ENCODE measurements around the gene ABCC1. TPM values are rescaled to one million over a fixed set of nuclear protein-coding genes. Genes with fewer than 3 reads are reported as not detected.
A peak's percentile ranks its signal among the peaks of the same experiment; 100 is the strongest.

ABCC1 gene
- polyA plus RNA-seq, 1 of the 3 experiments (the other 2 are of a cell fraction): 23.7 TPM

GRCh38 chr16:15996432-15997109 lies 47.2 kb downstream of the ABCC1 start (continued):
- no peak for TF ChIP-seq MEF2A (IDR thresholded peaks at IDR 0.05; ENCODE audit: borderline replicate concordance, low read depth)
- no peak; the same call in 1 of the 2 replicates for TF ChIP-seq PBX3 (IDR thresholded peaks at IDR 0.05)
- TF ChIP-seq RFX5 (IDR thresholded peaks at IDR 0.05; ENCODE audit: low read length): no peak
- TF ChIP-seq NRF1 (IDR thresholded peaks at IDR 0.05; ENCODE audit: low read depth, low read length): no peak
- no peak for TF ChIP-seq EZH2phosphoT487 (IDR thresholded peaks at IDR 0.05; ENCODE audit: borderline replicate concordance, low read depth)
- no peak for TF ChIP-seq USF1 (IDR thresholded peaks at IDR 0.05; ENCODE audit: borderline replicate concordance, low read depth)
- peak; percentile 94 for TF ChIP-seq JUND (IDR thresholded peaks at IDR 0.05)
- no peak for TF ChIP-seq USF2 (IDR thresholded peaks at IDR 0.05; ENCODE audit: borderline replicate concordance, low read depth, low read length)

- H3K79me2 ChIP-seq (ENCODE audit: insufficient read depth): peaks cover 69% of the 10 kb centered on the region
These were observed 51.3 kb downstream of the ABCC1 start for GRCh38 chr16:16000685-16001084.

GRCh38 chr16:16001596-16002255 lies 52.3 kb downstream of the ABCC1 start:
- no peak overlapping the region for H3K4me2 ChIP-seq
- TF ChIP-seq GATA2 (CRISPR knock-in tag; IDR thresholded peaks at IDR 0.05) (no peak), POLR2AphosphoS5 (IDR thresholded peaks at IDR 0.05; ENCODE audit: low read depth, low read length) (no peak), FOSL2 (IDR thresholded peaks at IDR 0.05; ENCODE audit: borderline replicate concordance, low read depth) (no peak), RXRA (IDR thresholded peaks at IDR 0.05; ENCODE audit: borderline replicate concordance, low read depth) (no peak), TAF1 (IDR thresholded peaks at IDR 0.05; ENCODE audit: borderline replicate concordance, low read depth, low read length) (no peak), MEF2A (IDR thresholded peaks at IDR 0.05; ENCODE audit: borderline replicate concordance, low read depth) (no peak), TEAD4 (IDR thresholded peaks at IDR 0.05; ENCODE audit: borderline replicate concordance, insufficient read depth) (no peak), IRF3 (IDR thresholded peaks at IDR 0.05; ENCODE audit: low read depth, low read length) (no peak), USF1 (IDR thresholded peaks at IDR 0.05; ENCODE audit: borderline replicate concordance, low read depth) (no peak)

More at GRCh38 chr16:16000685-16001084, 51.3 kb downstream of the ABCC1 start:
- ChIA-PET CTCF (interaction anchor here (1.2 kb wide), 1 partner anchor 126 kb away, joined by 4 read pairs; no protein-coding TSS in a partner anchor), POLR2A (no interaction called here)
- H3K9me2 ChIP-seq: no peaks in the 10 kb centered on the region
- H3K9ac ChIP-seq: no peak overlapping the region
- H3K27ac ChIP-seq (ENCODE audit: low read depth in 2 of 2, low read length in 1 of 2): no peak overlapping the region
- no peak overlapping the region for H3K4me2 ChIP-seq
- H3K4me3 ChIP-seq (ENCODE audit: low read depth in 2 of 2, low read length in 1 of 2): no peak overlapping the region
- no peak for DNase-seq
- WGBS (ENCODE audit: low lambda C conversion rate): 100% methylated on average over 1 of the region's 1 CpG
- H2AFZ ChIP-seq (ENCODE audit: low read depth): no peak overlapping the region
- H4K20me1 ChIP-seq (ENCODE audit: insufficient read depth): no peaks in the 10 kb centered on the region
- H3K27me3 ChIP-seq (ENCODE audit: insufficient read depth): no peaks in the 10 kb centered on the region
- no peaks in the 10 kb centered on the region for H3K9me3 ChIP-seq
- TF ChIP-seq POLR2AphosphoS5 (IDR thresholded peaks at IDR 0.05; ENCODE audit: low read depth, low read length): no peak
- TF ChIP-seq TEAD4 (IDR thresholded peaks at IDR 0.05; ENCODE audit: borderline replicate concordance, insufficient read depth): no peak
- TF ChIP-seq SMC3 (IDR thresholded peaks at IDR 0.05; ENCODE audit: low read depth, low read length): no peak
- no peak for TF ChIP-seq MEF2A (IDR thresholded peaks at IDR 0.05; ENCODE audit: borderline replicate concordance, low read depth)
- peaks cover 18 to 39% of the 10 kb centered on the region in 2 experiments; a peak in 3 of 4 replicates for H3K4me1 ChIP-seq (ENCODE audit: control insufficient read depth in 1 of 2, insufficient read depth in 2 of 2, low read depth in 1 of 2, low read length in 1 of 2)
- H3K36me3 ChIP-seq (replicated peaks in 1 of 2; ENCODE audit: control insufficient read depth in 1 of 2, insufficient read depth in 2 of 2, low read length in 1 of 2): no peaks in the 10 kb centered on the region
- H3F3A ChIP-seq (replicated peaks; ENCODE audit: insufficient read depth): peaks cover 43% of the 10 kb centered on the region

More at GRCh38 chr16:16001596-16002255, 52.3 kb downstream of the ABCC1 start:
- CTCF ChIA-PET: no interaction called here
- Histone ChIP-seq H4K20me1 (ENCODE audit: insufficient read depth) (no peaks in the 10 kb centered on the region), H3K9ac (no peak overlapping the region), H3K27me3 (ENCODE audit: insufficient read depth) (no peaks in the 10 kb centered on the region), H3K4me1 (ENCODE audit: control insufficient read depth in 1 of 2, insufficient read depth in 2 of 2, low read depth in 1 of 2, low read length in 1 of 2) (peaks cover 12 to 35% of the 10 kb centered on the region in 2 experiments; a peak in 3 of 4 replicates), H3F3A (replicated peaks; ENCODE audit: insufficient read depth) (peaks cover 46% of the 10 kb centered on the region), H3K36me3 (replicated peaks in 1 of 2; ENCODE audit: control insufficient read depth in 1 of 2, insufficient read depth in 2 of 2, low read length in 1 of 2) (no peaks in the 10 kb centered on the region), H3K4me3 (ENCODE audit: low read depth in 2 of 2, low read length in 1 of 2) (no peak overlapping the region), H3K27ac (ENCODE audit: low read depth in 2 of 2, low read length in 1 of 2) (no peak overlapping the region), H3K9me3 (no peaks in the 10 kb centered on the region), H3K79me2 (ENCODE audit: insufficient read depth) (peaks cover 70% of the 10 kb centered on the region), H2AFZ (ENCODE audit: low read depth) (no peak overlapping the region), H3K9me2 (no peaks in the 10 kb centered on the region)
- 94% methylated on average over 6 of the region's 6 CpGs for WGBS (ENCODE audit: low lambda C conversion rate)
- DNase-seq: no peak
- POLR2A ChIA-PET: no interaction called here

Data from SK-N-SH (cell line).